Esophagus muscularis mucosa (tissue), 4 donors: ENCODE data around the gene GFOD1. TPM values are rescaled to one million over a fixed set of nuclear protein-coding genes. Genes with fewer than 3 reads are reported as not detected.
A peak's percentile ranks its signal among the peaks of the same experiment; 100 is the strongest.

Source experiments
- DNase-seq: peaks from one replicate; pipeline ENCODE4 v3.0.0-alpha.2; 2017; ENCODE audit errors: extremely low spot score
- H3K27ac ChIP-seq, 4 donors: fragments of 200-600 bp; sonication (generic); replicated peaks in 1 of 4; 1 replicate in 3 of 4; 2 replicates in 1 of 4; pipeline ENCODE4 v1.5.1; 2016 to 2019; ENCODE audit warnings: mild to moderate bottlenecking in 1 of 4
- H3K27me3 ChIP-seq, 4 donors: fragments of 200-600 bp; sonication (generic); one replicate each; pipeline versions ENCODE4 v1.5.1 to v1.6.0; 2016 to 2019
- H3K36me3 ChIP-seq, 4 donors: fragments of 200-600 bp; sonication (generic); one replicate each; pipeline ENCODE4 v1.5.1; 2016 to 2019
- H3K4me1 ChIP-seq, 4 donors: fragments of 200-600 bp; sonication (generic); one replicate each; pipeline ENCODE4 v1.5.1; 2016 to 2019
- H3K4me3 ChIP-seq, 4 donors: fragments of 200-600 bp; sonication (generic); 1 replicate in 2 of 4; 2 replicates in 2 of 4; pipeline ENCODE4 v1.5.1; 2016 to 2019; ENCODE audit warnings: mild to moderate bottlenecking in 4 of 4, moderate library complexity in 1 of 4
- H3K9me3 ChIP-seq, 4 donors: fragments of 200-600 bp; sonication (generic); 1 replicate in 3 of 4; 2 replicates in 1 of 4; pipeline ENCODE4 v1.5.1; 2016 to 2019
- CTCF ChIP-seq, 3 experiments: fragments of 200-600 bp in 2 of 3; fragments of 450-650 bp in 1 of 3; sonication (generic) in 2 of 3; IDR thresholded peaks; one replicate each; pipeline ENCODE4 v1.5.1; 2017 to 2019; ENCODE audit warnings: antibody characterized with exemption in 3 of 3, mild to moderate bottlenecking in 2 of 3, moderate library complexity in 1 of 3
- EP300 ChIP-seq: sonication (generic); formaldehyde crosslinking; IDR thresholded peaks from one replicate; pipeline ENCODE4 v1.6.1; 2017; ENCODE audit warnings: antibody characterized with exemption
- POLR2A ChIP-seq: fragments of 450-650 bp; IDR thresholded peaks from one replicate; pipeline ENCODE4 v1.6.1; 2017; ENCODE audit warnings: antibody characterized with exemption, moderate library complexity, mild to moderate bottlenecking, low read depth
- POLR2AphosphoS5 ChIP-seq, 2 donors: sonication (generic); formaldehyde crosslinking; IDR thresholded peaks; one replicate each; pipeline ENCODE4 v1.6.1; 2017; ENCODE audit warnings: antibody characterized with exemption in 2 of 2
- WGBS: methylation state at CpG from one replicate; pipeline ENCODE4 v1.1.5; 2018; 5-methylcytosine and 5-hydroxymethylcytosine counted together
- intact Hi-C: fragments of 100-400 bp; cut with DNase I; formaldehyde crosslinking; loops from one replicate; pipeline ENCODE4 v1.15.1; 2023
- total RNA-seq, 4 donors: library from RNA; depleted of rRNA; stranded (reverse); fragments of >200 nt; gene quantifications; one replicate each; pipeline versions ENCODE4 v1.1.0 to v1.2.1, GENCODE V29; 2016

Gene GFOD1
- total RNA-seq, 4 donors from 2014 or later, result 21.7 to 34.5 (median 25.8) TPM

- no peak for TF ChIP-seq POLR2A
- no peak for TF ChIP-seq EP300
- TF ChIP-seq CTCF (IDR thresholded peaks at IDR 0.05), result no peak
- TF ChIP-seq POLR2AphosphoS5 (IDR thresholded peaks at IDR 0.05), result peak; percentile 19 to 48
- WGBS, result 78% methylated on average over 12 of the region's 12 CpGs
- Histone ChIP-seq H3K27ac (peak overlapping the region; percentile 33 to 69 (median 54)), H3K4me1 (peaks cover 76 to 87% (median 78%) of the 10 kb centered on the region in 4 donors), H3K36me3 (no peaks in the 10 kb centered on the region), H3K4me3 (no peak overlapping the region), H3K27me3 (no peaks in the 10 kb centered on the region), H3K9me3 (no peaks in the 10 kb centered on the region)
- no peak for DNase-seq
- intact Hi-C loops, result no loop called here
Observed at GRCh38 chr6:13407709-13408695, 79.4 kb downstream of the GFOD1 start.

- Histone ChIP-seq H3K36me3 (no peaks in the 10 kb centered on the region), H3K27ac (peak overlapping the region; percentile 33 to 69 (median 54)), H3K27me3 (no peaks in the 10 kb centered on the region), H3K4me3 (no peak overlapping the region), H3K4me1 (peaks cover 70 to 80% (median 72%) of the 10 kb centered on the region in 4 donors), H3K9me3 (no peaks in the 10 kb centered on the region)
- no peak for DNase-seq
- TF ChIP-seq CTCF (IDR thresholded peaks at IDR 0.05) (no peak), POLR2AphosphoS5 (IDR thresholded peaks at IDR 0.05) (no peak), POLR2A (no peak), EP300 (no peak)
- 45% methylated on average over 3 of the region's 3 CpGs for WGBS
- intact Hi-C loops, result no loop called here
Observed at GRCh38 chr6:13407368-13407708, 80.1 kb downstream of the GFOD1 start.

- intact Hi-C loops, result no loop called here
- Histone ChIP-seq H3K27me3 (no peaks in the 10 kb centered on the region), H3K9me3 (no peaks in the 10 kb centered on the region), H3K4me1 (peaks cover 68 to 75% (median 72%) of the 10 kb centered on the region in 4 donors), H3K4me3 (no peak overlapping the region), H3K27ac (peak overlapping the region; percentile 40 to 69 (median 54)), H3K36me3 (no peaks in the 10 kb centered on the region)
- TF ChIP-seq POLR2AphosphoS5 (IDR thresholded peaks at IDR 0.05) (no peak), POLR2A (no peak), EP300 (no peak), CTCF (IDR thresholded peaks at IDR 0.05) (no peak)
- no peak for DNase-seq
- WGBS, result 90% methylated on average over 1 of the region's 1 CpG
Observed at GRCh38 chr6:13406781-13407180, 80.6 kb downstream of the GFOD1 start.

GRCh38 chr6:13405961-13406477, 81.4 kb downstream of the GFOD1 start:
- no peak for DNase-seq
- peaks cover 65 to 67% (median 66%) of the 10 kb centered on the region in 4 donors for H3K4me1 ChIP-seq
- 80% methylated on average over 10 of the region's 10 CpGs for WGBS
- H3K36me3 ChIP-seq, result no peaks in the 10 kb centered on the region
- intact Hi-C loops, result no loop called here
- H3K27me3 ChIP-seq, result no peaks in the 10 kb centered on the region
- TF ChIP-seq CTCF (IDR thresholded peaks at IDR 0.05), result no peak
- TF ChIP-seq POLR2AphosphoS5 (IDR thresholded peaks at IDR 0.05), result no peak
- TF ChIP-seq POLR2A, result no peak
- TF ChIP-seq EP300, result no peak
- no peak overlapping the region for H3K4me3 ChIP-seq
- peak overlapping the region in 3 of 4 donors; percentile 40 to 69 (median 45) for H3K27ac ChIP-seq
- no peaks in the 10 kb centered on the region for H3K9me3 ChIP-seq
